Amniotic stem cell (primary cell): ENCODE measurements around the gene FKTN.
"Not testable (repeated sequence)": the region's sequence is repeated elsewhere in the genome, so short reads cannot be mapped to it uniquely, and the experiment has no call there.

Experiments
- DNase-seq: peaks from one replicate; lab custom pipeline; 2025; lab: John Stamatoyannopoulos, UW

The FKTN gene

DNA sequence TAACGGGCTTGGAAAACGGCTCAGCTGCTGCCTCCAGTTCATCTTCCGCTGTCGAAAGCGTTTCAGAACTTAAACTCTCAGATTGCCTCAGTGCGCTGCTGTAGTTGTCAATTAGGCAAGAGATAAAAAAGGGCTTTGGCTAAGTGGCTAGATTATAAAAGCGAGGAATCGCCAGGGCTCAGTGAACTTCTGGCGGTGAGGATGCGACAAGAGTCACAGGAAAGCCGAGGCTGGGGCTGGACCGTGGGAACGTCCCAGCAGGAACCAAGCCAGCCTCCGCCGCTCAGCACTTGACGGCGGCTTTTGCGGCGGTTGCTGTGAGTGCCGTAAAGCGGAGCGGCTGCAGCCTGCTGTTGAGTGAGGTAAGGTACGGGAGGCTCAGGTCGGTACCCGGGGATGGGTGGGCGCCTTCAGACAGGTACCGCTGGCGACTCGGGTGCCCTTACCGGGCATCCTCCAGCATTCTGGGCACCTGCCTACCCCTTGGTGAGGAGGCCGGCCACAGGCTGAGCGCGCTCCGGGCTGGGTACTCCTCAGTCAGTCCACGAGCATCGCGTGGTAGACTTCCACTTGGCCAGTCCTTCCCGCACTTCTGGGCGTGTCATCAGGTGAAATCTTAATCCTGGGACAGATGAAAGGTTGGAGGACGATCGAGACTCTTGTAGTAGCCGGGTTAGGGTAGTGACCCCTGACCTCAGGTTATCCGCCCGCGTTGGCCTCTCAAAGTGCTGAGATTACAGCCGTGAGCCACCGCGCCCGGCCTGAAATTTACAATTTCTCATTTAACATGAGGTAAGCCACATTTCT, at the start of gene FKTN:
FKTN (plus strand) TSS at position 328 of the 807 bp plus-strand sequence. CDS start 16,902 bp downstream, outside the sequence.
- peak; percentile 56 for DNase-seq

DNA sequence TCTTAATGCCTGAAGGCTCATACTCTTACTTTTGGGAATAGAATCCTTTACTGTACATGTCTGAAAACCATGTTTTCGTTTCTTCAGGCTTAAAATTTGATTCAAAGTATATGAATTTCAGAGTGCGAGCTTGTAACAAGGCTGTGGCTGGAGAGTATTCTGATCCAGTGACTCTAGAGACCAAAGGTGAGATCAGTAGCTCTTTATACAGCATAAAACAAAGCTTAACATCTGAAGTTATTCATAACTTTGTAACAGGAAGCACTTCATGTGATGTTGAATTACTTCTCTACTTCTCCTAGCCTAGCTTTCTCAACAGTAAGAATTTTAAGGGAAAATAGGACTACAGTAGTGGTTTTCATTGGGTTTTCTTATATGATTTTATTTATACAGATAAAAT, 49.4 kb upstream of the FKTN start:
- no peak for DNase-seq

DNA sequence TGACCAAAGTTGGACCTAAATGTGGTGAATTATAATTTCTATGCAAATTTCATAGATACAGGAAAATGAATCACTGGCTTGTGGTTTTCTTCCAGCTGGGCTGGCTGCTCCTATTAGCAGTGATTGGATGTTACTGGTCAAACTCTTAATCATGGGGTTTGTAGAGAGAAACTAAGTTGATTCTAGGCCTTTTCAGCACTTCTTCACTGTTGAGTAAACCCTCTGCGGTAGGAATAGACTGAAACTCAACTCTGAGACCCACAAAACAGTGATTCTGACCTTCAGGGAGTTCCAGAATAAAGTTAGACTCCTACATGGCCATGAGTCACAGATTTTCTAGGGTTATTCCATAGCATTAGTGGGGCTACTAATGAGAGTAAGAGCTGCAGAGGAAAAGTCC, 47.9 kb upstream of the FKTN start:
- no peak for DNase-seq

DNA sequence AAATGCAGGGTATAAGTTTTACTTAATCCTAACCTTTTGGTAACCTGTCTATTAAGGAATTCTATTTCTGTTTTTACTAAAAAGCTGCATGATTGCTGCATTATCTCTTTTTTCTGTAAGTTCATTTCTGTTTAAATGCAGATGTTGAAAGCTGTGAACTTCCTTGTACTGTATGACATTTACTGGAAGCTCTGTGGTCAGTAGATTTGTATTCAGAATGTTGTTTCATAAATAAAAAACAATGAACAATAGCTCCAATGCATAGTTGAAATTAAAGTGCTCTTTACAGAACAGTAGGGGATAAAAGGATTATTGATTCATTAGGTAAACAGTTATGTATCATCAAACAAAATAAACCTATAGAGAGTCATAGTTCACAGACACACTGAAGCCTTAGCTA, 46.5 kb upstream of the FKTN start:
- no peak for DNase-seq

DNA sequence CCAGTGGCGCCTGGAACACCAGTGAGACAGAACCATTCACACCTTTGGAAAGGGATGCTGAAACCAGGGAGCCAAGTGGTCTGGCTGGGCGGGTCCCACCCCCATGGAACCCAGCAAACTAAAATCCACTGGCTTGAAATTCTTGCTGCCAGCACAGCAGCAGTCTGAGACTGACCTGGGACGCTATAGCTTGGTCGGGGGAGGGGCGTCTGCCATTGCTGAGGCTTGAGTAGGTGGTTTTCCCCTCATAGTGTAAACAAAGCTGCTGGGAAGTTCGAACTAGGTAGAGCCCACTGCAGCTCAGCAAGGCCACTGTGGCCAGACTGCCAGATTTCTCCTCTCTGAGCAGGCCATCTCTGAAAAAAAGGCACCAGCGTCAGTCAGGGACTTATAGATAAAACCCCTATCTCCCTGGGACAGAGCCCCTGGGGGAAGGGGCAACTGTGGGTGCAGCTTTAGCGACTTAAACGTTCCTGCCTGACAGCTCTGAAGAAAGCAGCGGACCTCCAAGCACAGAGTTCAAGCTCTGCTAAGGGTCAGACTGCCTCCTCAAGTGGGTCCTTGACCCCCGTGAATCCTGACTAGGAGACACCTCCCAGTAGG, 42.0 kb upstream of the FKTN start:
- no peak for DNase-seq

DNA sequence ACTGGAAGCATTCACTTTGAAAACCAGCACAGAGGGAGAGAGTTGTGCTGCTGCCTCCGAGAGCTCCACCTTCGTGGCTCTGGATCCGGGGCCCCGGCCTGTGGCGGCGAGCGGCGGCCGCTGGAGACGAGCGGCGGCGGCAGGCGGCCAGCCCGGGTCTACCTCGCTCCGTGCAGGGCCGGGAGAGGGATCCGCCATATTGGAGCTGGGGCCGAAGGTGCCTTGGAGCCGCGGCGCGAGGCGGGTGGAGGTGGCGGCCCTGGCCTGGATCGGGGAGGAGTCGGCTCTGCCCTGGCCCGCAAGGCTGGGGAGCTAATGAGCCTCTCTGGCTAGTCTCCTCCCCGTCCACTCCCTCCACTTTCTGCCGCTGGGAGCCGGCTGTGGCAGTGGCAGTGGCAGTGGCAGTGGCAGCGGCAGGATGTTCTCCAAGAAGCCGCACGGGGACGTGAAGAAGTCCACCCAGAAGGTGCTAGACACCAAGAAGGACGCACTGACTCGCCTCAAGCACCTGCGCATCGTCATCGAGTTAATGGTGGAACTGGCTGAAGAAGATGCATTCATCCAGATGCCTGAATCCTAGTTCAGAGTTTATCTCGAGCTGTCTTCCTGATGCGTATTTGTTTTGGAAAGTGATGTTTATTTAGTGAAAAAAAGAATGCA, 38.1 kb upstream of the FKTN start:
- DNase-seq = not testable (repeated sequence)

DNA sequence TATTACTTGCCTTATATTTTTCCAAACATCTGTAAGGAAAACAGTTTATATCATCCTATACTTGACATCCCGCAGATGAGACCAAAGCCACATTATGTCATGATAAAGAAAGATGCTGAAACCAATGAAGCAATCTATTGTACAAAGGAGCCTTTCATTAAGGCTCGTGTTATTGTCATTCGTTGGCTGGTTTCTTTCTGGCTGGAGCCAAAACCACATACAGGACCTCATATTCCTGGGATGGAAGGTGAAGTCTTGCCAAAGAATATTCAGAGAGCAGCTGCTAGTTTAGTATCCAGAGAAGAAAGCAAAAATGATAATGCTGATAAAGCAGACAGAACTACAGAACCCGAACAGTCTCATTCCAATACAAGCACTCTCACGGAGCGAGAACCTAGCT, 36.9 kb upstream of the FKTN start:
- DNase-seq = not testable (repeated sequence)

DNA sequence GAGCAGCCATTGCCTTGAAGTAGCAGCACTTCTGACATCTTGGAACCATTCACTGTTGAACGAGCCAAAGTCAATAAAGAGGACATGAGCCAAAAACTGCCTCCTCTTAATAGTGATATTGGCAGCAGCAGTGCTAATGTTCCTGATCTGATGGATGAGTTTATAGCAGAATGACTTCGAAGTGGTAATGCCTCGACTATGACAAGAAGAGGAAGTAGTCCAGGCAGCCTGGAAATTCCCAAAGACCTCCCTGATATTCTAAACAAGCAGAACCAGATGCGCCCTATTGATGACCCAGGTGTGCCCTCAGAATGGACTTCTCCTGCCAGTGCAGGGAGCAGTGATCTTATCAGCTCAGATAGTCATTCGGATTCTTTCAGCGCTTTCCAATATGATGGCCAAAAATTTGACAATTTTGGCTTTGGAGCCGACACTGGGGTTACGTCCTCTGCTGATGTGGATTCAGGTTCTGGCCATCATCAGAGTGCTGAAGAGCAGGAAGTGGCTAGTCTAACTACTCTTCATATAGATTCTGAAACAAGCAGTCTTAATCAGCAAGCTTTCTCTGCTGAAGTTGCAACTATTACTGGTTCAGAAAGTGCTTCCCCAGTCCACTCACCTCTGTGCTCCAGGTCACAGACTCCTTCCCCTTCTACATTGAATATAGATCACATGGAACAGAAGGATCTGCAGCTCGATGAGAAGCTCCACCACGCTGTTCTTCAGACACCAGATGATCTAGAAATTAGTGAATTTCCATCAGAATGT, 35.1 kb upstream of the FKTN start:
- not testable (repeated sequence) for DNase-seq

DNA sequence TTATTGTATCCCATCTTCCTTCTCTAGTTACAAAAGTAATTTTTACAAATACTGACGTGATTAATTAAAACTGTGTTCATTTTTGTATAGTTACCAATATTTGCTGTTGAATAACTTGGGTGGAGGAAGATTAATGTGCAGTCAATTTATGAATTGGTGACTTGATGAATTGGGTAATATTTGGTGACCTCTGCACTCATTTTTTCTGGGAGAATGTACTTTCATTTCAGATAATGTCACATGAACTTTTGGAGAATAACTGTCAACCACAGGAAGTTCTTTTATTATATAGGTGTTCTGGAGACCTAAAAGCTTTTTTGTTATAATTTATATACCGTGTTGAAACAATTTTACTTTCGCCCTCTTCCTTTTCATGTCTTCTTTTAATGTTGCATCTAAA, 26.4 kb upstream of the FKTN start:
- DNase-seq = no peak

DNA sequence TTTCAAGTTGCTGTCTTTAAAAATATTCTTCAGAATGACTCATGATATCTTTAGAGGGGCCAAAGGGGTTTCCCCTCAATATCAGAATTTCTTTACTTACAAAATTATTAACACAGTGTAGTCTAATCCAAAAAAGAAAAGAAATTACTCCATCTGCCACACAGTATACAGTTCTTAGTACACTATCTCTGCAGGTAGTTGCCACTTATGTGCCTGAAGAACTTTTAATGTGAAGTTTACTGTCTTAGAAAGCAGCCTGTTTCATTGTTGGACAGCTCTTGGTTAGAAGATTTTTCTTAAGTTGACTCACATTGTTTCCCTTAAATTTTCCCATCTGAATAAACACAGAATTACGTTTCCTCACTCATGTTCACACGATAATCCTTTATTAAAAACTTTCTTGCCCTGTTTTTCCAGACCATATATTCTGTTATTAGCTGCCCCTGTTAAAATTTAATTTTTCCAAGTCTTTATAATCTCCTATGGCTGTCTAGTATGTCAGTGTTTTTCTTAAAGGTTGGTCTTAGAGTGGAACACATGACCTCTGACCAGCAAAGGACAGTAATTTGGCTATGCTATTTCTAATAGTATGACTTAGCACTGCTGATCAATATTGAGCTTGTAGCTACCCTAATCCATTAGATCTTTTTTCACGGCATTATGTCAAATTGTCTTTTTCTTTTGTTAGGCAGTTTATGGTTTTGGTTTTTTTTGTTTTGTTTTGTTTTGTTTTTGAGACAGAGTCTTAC, 21.8 kb upstream of the FKTN start:
- DNase-seq = no peak

DNA sequence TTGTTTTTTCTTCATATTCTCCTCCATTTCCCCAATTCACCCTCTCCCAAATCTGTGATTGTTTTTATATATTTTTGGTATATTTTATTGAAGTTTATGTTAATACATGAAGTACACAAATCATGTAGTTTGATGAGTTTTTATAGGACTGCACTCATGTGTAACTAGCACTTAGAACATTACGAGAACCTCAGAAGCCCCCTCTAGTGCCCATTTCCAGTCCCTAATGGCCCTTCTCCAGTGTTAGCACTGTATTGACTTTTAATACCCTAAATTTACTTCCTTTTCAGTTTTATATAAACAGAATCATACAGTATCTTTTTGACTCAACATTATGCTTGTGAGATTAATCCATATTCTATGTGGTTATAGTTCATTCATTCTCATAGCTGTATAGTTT, 18.5 kb upstream of the FKTN start:
- DNase-seq = no peak

DNA sequence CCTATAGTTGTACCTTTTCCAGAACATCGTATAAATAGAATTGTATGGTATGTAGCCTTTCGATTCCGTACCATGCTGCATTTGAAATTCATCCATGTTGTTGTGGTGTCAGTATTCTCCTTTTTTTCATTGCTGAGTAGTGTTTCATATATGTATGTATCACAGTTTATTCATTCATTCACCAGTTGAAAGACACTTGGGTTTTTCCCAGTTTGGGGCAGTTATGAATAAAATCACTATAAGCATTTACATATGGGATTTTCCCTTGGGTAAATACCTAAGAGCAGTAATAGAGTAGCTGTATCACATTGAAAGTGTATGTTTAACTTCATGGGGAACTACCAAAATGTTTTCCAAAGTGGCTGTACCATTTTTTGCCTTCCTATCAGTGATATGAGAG, 16.1 kb upstream of the FKTN start:
- DNase-seq = no peak

DNA sequence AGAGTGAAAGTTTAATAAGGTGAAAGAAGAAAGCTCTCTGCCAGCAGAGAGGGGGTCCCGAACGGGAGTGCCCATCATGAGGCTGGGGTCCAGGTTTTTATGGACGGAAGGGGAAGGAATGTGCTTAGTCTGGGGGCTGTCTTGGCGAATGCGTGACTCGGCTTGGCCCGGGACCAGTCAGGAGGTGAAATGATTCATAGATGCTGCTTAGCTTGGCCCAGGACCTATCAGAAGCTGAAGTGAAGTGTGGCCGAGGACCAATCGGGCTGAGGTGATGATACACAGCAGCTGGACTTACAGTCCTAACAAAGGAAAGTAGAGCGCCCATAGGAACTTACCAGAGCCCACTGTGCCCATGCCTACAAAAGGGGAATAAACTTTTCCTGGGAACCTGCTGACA, 3.9 kb upstream of the FKTN start:
- no peak for DNase-seq

DNA sequence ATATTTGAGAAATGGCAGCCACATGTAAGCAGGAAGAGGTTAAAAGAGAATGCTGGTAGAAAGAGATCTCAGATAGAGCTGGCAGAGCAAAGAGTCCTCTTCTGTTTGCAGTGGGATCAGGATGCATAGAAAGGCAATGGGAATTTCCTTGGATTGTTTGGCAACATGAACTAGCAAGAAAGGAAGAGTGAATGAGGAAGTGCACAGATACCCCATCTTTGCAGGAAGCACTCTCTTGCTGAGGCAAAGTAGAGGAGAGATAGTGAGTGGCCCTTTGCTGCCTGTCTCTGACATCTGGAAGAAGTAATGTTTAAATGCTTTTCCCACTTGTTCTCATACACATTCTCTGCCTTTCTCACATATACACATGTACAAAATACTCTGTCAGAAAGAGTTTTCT, 14.5 kb downstream of the FKTN start:
- no peak for DNase-seq

DNA sequence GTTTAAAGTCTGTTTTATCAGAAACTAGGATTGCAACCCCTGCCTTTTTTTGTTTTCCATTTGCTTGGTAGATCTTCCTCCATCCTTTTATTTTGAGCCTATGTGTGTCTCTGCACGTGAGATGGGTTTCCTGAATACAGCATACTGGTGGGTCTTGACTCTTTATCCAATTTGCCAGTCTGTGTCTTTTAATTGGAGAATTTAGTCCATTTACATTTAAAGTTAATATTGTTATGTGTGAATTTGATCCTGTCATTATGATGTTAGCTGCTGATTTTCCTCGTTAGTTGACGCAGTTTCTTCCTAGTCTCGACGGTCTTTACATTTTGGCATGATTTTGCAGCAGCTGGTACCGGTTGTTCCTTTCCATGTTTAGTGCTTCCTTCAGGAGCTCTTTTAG, 22.0 kb downstream of the FKTN start:
- DNase-seq = not testable (repeated sequence)

DNA sequence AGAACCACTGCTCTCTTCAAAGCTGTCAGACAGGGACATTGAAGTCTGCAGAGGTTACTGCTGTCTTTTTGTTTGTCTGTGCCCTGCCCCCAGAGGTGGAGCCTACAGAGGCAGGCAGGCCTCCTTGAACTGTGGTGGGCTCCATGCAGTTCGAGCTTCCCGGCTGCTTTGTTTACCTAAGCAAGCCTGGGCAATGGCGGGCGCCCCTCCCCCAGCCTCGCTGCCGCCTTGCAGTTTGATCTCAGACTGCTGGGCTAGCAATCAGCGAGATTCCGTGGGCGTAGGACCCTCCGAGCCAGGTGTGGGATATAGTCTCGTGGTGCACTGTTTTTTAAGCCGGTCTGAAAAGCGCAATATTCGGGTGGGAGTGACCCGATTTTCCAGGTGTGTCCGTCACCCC, 23.6 kb downstream of the FKTN start:
- not testable (repeated sequence) for DNase-seq

DNA sequence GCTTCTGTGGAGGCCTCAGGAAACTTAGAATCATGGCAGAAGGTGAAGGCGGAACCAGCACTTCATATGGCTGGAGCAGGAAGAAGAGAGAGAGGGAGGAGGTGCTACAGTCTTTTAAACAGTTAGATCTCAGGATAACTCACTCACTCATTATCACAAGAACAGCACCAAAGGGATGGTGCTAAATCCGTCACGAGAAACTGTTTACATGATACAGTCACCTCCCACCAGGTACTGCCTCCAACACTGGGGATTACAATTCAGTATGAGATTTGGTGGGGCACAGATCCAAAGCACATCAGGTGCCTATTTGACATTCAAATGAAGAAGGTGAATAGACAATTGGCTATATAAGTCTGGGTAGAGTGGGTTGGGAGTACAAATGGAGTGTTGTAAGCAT, 35.2 kb downstream of the FKTN start:
- no peak for DNase-seq

DNA sequence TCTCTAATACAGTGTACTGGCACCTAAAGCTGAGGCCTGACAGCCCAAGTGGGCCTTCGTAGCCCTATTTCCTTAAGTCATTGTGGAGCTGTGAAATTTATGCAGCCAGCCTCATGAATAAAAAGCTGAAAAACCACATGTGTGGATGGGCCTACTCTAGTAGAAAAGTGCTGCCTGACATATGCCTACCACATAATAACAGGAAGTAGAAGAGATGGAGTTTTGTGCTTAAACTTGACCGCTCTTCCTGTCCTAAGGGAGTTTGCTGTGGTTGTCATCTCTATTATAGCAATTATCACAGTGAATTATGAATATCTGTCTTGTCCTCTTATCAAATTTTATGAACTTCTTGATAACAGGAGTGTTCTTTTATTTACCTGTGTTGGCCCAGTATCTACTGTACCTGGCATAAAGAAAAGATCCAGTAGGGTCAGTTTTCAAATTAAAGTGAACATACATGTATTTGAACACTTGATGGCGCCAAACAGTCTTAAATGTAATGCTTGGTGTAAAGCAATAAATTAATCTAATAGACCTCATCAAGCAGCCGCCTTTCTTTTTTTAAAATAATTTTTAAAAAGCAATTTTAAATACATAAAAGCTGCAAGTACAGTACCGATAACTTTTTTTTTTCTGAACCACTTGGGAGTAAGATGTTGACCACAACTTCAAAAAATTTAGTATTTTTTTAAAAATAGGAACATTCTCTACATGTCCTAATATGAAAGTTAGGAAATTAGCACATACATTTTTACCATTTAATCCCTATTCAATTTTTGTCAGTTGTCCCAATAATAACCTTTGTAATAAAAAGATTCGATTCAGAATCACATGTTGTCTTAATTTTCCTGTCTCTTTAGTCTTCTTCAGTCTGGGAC, 51.0 kb downstream of the FKTN start:
- DNase-seq = peak; percentile 42

DNA sequence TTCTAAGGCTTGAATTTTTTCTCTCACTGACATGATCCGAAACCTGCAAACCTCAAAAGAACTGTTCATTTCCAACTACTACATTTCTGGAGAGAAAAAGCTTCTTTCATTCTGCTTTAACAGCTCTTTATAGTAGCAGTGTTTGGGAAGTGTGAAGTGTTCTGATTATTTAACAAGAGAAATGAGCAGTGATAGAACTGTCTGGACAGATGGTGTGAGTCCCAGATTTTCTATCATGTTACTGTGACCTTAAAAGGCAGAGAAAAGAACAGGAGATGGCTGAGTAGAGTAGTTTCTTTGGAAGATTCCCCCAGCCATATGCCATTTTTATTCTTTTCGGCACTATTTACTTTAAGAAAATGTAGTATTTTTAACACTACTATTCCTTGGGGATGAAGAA, 63.1 kb downstream of the FKTN start:
- DNase-seq = no peak

DNA sequence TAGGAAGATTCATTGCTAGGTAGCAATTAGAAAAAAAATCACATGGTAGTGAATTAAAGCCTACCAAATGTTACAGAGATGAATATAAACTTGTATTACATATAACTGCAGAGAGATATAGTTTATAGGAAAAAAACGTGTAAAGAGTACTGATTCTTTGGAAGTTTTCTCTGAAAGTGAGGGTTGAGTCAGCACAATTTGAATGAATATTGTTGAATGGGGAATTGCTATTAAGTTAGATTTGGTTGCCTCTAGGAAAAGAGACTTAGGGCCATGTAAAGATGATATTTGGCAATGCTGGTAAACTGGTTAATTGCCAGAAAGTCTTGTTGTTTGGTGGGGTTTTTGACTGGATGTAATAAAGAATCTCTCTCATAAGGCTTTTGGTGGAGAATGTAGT, 67.2 kb downstream of the FKTN start:
- DNase-seq = no peak

DNA sequence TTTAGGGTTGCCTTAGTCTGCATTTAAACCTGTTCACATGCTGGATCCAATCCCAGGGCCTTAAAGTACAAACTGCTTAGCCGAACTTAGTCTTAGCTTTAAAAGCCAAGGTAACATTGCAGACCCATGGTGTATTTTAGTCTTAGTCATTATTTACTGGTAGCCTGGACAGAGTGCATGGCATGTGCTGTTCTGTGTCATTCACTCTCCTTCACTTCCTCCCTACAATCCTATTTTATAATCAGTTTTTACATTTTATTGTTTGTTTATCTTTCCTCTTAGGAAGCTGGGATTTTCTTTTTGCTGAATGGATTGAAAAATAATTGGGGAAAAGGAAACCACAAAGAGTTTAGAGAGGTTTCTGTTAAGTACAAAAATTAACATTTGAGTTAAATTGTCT, 74.9 kb downstream of the FKTN start:
- DNase-seq = no peak
